ENCODE results near the gene PNMA6A.

DNA sequence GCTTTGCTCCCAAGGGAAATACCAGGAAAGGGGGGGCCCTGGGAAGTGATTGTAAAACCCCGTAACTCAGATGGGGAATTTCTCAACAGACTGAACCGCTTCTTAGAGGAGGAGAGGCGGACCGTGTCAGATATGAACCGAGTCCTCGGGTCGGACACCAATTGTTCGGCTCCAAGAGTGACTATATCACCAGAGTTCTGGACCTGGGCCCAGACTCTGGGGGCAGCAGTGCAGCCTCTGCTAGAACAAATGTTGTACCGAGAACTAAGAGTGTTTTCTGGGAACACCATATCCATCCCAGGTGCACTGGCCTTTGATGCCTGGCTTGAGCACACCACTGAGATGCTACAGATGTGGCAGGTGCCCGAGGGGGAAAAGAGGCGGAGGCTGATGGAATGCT is 15.0 kb upstream of the PNMA6A start:
- TF ChIP-seq, protein P1, sequence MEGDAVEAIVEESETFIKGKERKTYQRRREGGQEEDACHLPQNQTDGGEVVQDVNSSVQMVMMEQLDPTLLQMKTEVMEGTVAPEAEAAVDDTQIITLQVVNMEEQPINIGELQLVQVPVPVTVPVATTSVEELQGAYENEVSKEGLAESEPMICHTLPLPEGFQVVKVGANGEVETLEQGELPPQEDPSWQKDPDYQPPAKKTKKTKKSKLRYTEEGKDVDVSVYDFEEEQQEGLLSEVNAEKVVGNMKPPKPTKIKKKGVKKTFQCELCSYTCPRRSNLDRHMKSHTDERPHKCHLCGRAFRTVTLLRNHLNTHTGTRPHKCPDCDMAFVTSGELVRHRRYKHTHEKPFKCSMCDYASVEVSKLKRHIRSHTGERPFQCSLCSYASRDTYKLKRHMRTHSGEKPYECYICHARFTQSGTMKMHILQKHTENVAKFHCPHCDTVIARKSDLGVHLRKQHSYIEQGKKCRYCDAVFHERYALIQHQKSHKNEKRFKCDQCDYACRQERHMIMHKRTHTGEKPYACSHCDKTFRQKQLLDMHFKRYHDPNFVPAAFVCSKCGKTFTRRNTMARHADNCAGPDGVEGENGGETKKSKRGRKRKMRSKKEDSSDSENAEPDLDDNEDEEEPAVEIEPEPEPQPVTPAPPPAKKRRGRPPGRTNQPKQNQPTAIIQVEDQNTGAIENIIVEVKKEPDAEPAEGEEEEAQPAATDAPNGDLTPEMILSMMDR (conservative IDR thresholded peaks at IDR 0.05): no peak
- TF ChIP-seq ZFX (IDR thresholded peaks at IDR 0.05): no peak

All from C4-2B (cell line).